Vagina (tissue), 2 donors: ENCODE data around the gene MALRD1.

ENCODE experiments used
- CTCF ChIP-seq, 3 experiments: fragments of 450-650 bp in 2 of 3; fragments of 200-600 bp in 1 of 3; sonication (generic) in 1 of 3; IDR thresholded peaks; one replicate each; pipeline ENCODE4 v1.5.1; 2017 to 2019; ENCODE audit warnings: antibody characterized with exemption in 3 of 3, mild to moderate bottlenecking in 2 of 3, moderate library complexity in 2 of 3
- POLR2A ChIP-seq, 2 donors: fragments of 450-650 bp; IDR thresholded peaks; one replicate each; pipeline ENCODE4 v1.6.1; 2017; ENCODE audit warnings: antibody characterized with exemption in 2 of 2, mild to moderate bottlenecking in 2 of 2, moderate library complexity in 2 of 2

- TF ChIP-seq POLR2A (IDR thresholded peaks at IDR 0.05) (no peak), CTCF (IDR thresholded peaks at IDR 0.05) (no peak)
Measured at GRCh38 chr10:19107406-19107805, 58.8 kb downstream of the MALRD1 start.
